ENCODE data around the gene KRT25. TPM values are rescaled to one million over a fixed set of nuclear protein-coding genes. Genes with fewer than 3 reads are reported as not detected.
"Not testable (repeated sequence)": the region's sequence is repeated elsewhere in the genome, so short reads cannot be mapped to it uniquely, and the experiment has no call there.

The KRT25 gene
- total RNA-seq, 3 donors from 2014 or later (not counting 1 experiment from before 2014, with no cell fraction given): not detected

GRCh38 chr17:40750391-40750790 is 4.7 kb downstream of the KRT25 start:
- H3K36me3 Mint-ChIP-seq: peaks cover 5% of the 10 kb centered on the region
- no peaks in the 10 kb centered on the region for H3K36me3 ChIP-seq (ENCODE audit: control insufficient read depth, insufficient read depth, low read length)
- H3K27me3 Mint-ChIP-seq (ENCODE audit: low read depth in 2 of 2): peaks cover 25 to 31% of the 10 kb centered on the region in 2 donors
- no peaks in the 10 kb centered on the region for H3K4me1 Mint-ChIP-seq
- H3K4me1 ChIP-seq (ENCODE audit: control insufficient read depth, insufficient read depth, low read length): no peaks in the 10 kb centered on the region
- H3K27ac Mint-ChIP-seq: no peak overlapping the region
- H3K27ac ChIP-seq (ENCODE audit: low read length): no peak overlapping the region
- peaks cover 17% of the 10 kb centered on the region for H3K27me3 ChIP-seq (ENCODE audit: control insufficient read depth, insufficient read depth, low read length)
- 86% methylated on average over 6 of the region's 6 CpGs for WGBS (ENCODE audit: insufficient coverage)
- no peak overlapping the region for H3K4me3 ChIP-seq (ENCODE audit: low read length)
- H3K9me3 ChIP-seq (ENCODE audit: control insufficient read depth, insufficient read depth, low read length): no peaks in the 10 kb centered on the region
- TF ChIP-seq, protein P1, sequence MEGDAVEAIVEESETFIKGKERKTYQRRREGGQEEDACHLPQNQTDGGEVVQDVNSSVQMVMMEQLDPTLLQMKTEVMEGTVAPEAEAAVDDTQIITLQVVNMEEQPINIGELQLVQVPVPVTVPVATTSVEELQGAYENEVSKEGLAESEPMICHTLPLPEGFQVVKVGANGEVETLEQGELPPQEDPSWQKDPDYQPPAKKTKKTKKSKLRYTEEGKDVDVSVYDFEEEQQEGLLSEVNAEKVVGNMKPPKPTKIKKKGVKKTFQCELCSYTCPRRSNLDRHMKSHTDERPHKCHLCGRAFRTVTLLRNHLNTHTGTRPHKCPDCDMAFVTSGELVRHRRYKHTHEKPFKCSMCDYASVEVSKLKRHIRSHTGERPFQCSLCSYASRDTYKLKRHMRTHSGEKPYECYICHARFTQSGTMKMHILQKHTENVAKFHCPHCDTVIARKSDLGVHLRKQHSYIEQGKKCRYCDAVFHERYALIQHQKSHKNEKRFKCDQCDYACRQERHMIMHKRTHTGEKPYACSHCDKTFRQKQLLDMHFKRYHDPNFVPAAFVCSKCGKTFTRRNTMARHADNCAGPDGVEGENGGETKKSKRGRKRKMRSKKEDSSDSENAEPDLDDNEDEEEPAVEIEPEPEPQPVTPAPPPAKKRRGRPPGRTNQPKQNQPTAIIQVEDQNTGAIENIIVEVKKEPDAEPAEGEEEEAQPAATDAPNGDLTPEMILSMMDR (IDR thresholded peaks at IDR 0.05): no peak
- no peaks in the 10 kb centered on the region for H3K9me3 Mint-ChIP-seq
- DNase-seq (no peak), ATAC-seq (no peak)
- intact Hi-C loops (cut with micrococcal nuclease): no loop called here
- H3K4me3 Mint-ChIP-seq: no peak overlapping the region

DNA sequence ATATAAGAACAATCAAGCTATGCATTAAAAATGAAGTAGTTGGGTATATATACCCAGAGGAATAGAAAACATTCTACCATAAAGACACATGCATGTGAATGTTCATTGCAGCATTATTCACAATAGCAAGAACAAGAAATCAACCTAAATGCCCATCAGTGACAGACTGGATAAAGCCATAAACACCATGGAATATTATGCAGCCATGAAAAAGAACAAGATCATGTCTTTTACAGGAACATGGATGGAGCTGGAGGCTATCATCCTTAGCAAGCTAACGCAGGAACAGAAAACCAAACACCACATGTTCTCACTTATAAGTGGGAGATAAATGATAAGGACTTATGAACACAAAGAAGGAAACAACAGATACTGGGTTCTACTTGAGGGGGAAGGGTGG is 6.5 kb downstream of the KRT25 start:
- H3K4me3 ChIP-seq (ENCODE audit: low read length); H3K9me3 ChIP-seq (ENCODE audit: control insufficient read depth, insufficient read depth, low read length); intact Hi-C loops (cut with micrococcal nuclease); H3K4me3 Mint-ChIP-seq; H3K27ac ChIP-seq (ENCODE audit: low read length); ATAC-seq; H3K4me1 Mint-ChIP-seq; H3K36me3 Mint-ChIP-seq; H3K9me3 Mint-ChIP-seq; H3K4me1 ChIP-seq (ENCODE audit: control insufficient read depth, insufficient read depth, low read length); H3K36me3 ChIP-seq (ENCODE audit: control insufficient read depth, insufficient read depth, low read length); H3K27ac Mint-ChIP-seq; DNase-seq: not testable (repeated sequence)
- H3K27me3 ChIP-seq (ENCODE audit: control insufficient read depth, insufficient read depth, low read length): peaks cover 17% of the 10 kb centered on the region
- peaks cover 35 to 43% of the 10 kb centered on the region in 2 donors for H3K27me3 Mint-ChIP-seq (ENCODE audit: low read depth in 2 of 2)
- WGBS (ENCODE audit: insufficient coverage): no CpG with 5 or more reads among the region's 1 CpG

- Histone ChIP-seq H3K36me3 (ENCODE audit: control insufficient read depth, insufficient read depth, low read length) (no peaks in the 10 kb centered on the region), H3K4me1 (ENCODE audit: control insufficient read depth, insufficient read depth, low read length) (no peaks in the 10 kb centered on the region), H3K27me3 (ENCODE audit: control insufficient read depth, insufficient read depth, low read length) (peaks cover 7% of the 10 kb centered on the region), H3K27ac (ENCODE audit: low read length) (no peak overlapping the region), H3K9me3 (ENCODE audit: control insufficient read depth, insufficient read depth, low read length) (peaks cover 3% of the 10 kb centered on the region), H3K4me3 (ENCODE audit: low read length) (no peak overlapping the region)
- Mint-ChIP-seq H3K4me1 (no peaks in the 10 kb centered on the region), H3K36me3 (no peaks in the 10 kb centered on the region), H3K27ac (no peak overlapping the region), H3K27me3 (ENCODE audit: low read depth in 2 of 2) (peaks cover 28 to 56% of the 10 kb centered on the region in 2 donors), H3K9me3 (peaks cover 3 to 4% of the 10 kb centered on the region in 2 donors), H3K4me3 (no peak overlapping the region)
- TF ChIP-seq, protein P1 (IDR thresholded peaks at IDR 0.05): no peak
- WGBS (ENCODE audit: insufficient coverage): 52% methylated on average over 4 of the region's 4 CpGs
- intact Hi-C loops (cut with micrococcal nuclease): no loop called here
- no peak for ATAC-seq
- DNase-seq: no peak
Observed at GRCh38 chr17:40738553-40738952, 16.6 kb downstream of the KRT25 start.

- Histone ChIP-seq H3K27ac (ENCODE audit: low read length) (no peak overlapping the region), H3K36me3 (ENCODE audit: control insufficient read depth, insufficient read depth, low read length) (no peaks in the 10 kb centered on the region), H3K27me3 (ENCODE audit: control insufficient read depth, insufficient read depth, low read length) (no peaks in the 10 kb centered on the region), H3K4me1 (ENCODE audit: control insufficient read depth, insufficient read depth, low read length) (no peaks in the 10 kb centered on the region), H3K9me3 (ENCODE audit: control insufficient read depth, insufficient read depth, low read length) (no peaks in the 10 kb centered on the region), H3K4me3 (ENCODE audit: low read length) (no peak overlapping the region)
- 78% methylated on average over 1 of the region's 1 CpG for WGBS (ENCODE audit: insufficient coverage)
- DNase-seq: no peak
- Mint-ChIP-seq H3K4me1 (no peaks in the 10 kb centered on the region), H3K27me3 (ENCODE audit: low read depth in 2 of 2) (peaks cover 32 to 72% of the 10 kb centered on the region in 2 donors), H3K9me3 (no peaks in the 10 kb centered on the region), H3K27ac (no peak overlapping the region), H3K4me3 (no peak overlapping the region), H3K36me3 (no peaks in the 10 kb centered on the region)
- intact Hi-C loops (cut with micrococcal nuclease): no loop called here
- TF ChIP-seq, protein P1 (IDR thresholded peaks at IDR 0.05): no peak
- ATAC-seq: no peak
Observed at GRCh38 chr17:40735016-40735415, 20.1 kb downstream of the KRT25 start.

Data from natural killer cell (primary cell).